ENCODE data around the gene CELSR3. TPM values are rescaled to one million over a fixed set of nuclear protein-coding genes. Genes with fewer than 3 reads are reported as not detected.

Gene CELSR3
- total RNA-seq, 1 experiment from 2014 or later = 24.9 TPM

GRCh38 chr3:48707157-48707556 lies 44.5 kb upstream of the CELSR3 start:
- no peak overlapping the region for H3K4me3 Mint-ChIP-seq (ENCODE audit: low read depth, unreplicated experiment)
- no peaks in the 10 kb centered on the region for H3K27me3 Mint-ChIP-seq (ENCODE audit: unreplicated experiment)
- CTCF ChIA-PET = interaction anchor here (1.1 kb wide), 1 partner anchor 10 kb away, joined by 3 read pairs; the partner anchor contains the start of gene IP6K2
- intact Hi-C loops (cut with micrococcal nuclease; ENCODE audit: unreplicated experiment) = no loop called here
- no peaks in the 10 kb centered on the region for H3K9me3 Mint-ChIP-seq (ENCODE audit: low read depth, unreplicated experiment)
- TF ChIP-seq CTCF (IDR thresholded peaks at IDR 0.05; ENCODE audit: unreplicated experiment) = no peak
- H3K27ac Mint-ChIP-seq (ENCODE audit: unreplicated experiment) = no peak overlapping the region
- no TSS peak for BruUV-seq (replicated peaks)
- H3K36me3 Mint-ChIP-seq (ENCODE audit: insufficient read depth, unreplicated experiment) = peaks cover 44% of the 10 kb centered on the region
- peaks cover 8% of the 10 kb centered on the region for H3K4me1 Mint-ChIP-seq (ENCODE audit: low read depth, unreplicated experiment)
- DNase-seq = no peak

- H3K9me3 Mint-ChIP-seq (ENCODE audit: low read depth, unreplicated experiment) = no peaks in the 10 kb centered on the region
- intact Hi-C loops (cut with micrococcal nuclease; ENCODE audit: unreplicated experiment) = no loop called here
- BruUV-seq (replicated peaks) = no TSS peak
- DNase-seq = no peak
- CTCF ChIA-PET = interaction anchor here (0.6 kb wide), 1 partner anchor 102 kb away, joined by 3 read pairs; no protein-coding TSS in a partner anchor
- H3K27me3 Mint-ChIP-seq (ENCODE audit: unreplicated experiment) = no peaks in the 10 kb centered on the region
- H3K27ac Mint-ChIP-seq (ENCODE audit: unreplicated experiment) = no peak overlapping the region
- no peak for TF ChIP-seq CTCF (IDR thresholded peaks at IDR 0.05; ENCODE audit: unreplicated experiment)
- H3K4me3 Mint-ChIP-seq (ENCODE audit: low read depth, unreplicated experiment) = no peak overlapping the region
- H3K36me3 Mint-ChIP-seq (ENCODE audit: insufficient read depth, unreplicated experiment) = peaks cover 46% of the 10 kb centered on the region
- peaks cover 10% of the 10 kb centered on the region for H3K4me1 Mint-ChIP-seq (ENCODE audit: low read depth, unreplicated experiment)
Measured at GRCh38 chr3:48702320-48702920, 39.7 kb upstream of the CELSR3 start.

GRCh38 chr3:48700731-48701405 lies 38.2 kb upstream of the CELSR3 start:
- H3K9me3 Mint-ChIP-seq (ENCODE audit: low read depth, unreplicated experiment) = no peaks in the 10 kb centered on the region
- H3K27ac Mint-ChIP-seq (ENCODE audit: unreplicated experiment) = no peak overlapping the region
- no peaks in the 10 kb centered on the region for H3K27me3 Mint-ChIP-seq (ENCODE audit: unreplicated experiment)
- DNase-seq = no peak
- no peak for TF ChIP-seq CTCF (IDR thresholded peaks at IDR 0.05; ENCODE audit: unreplicated experiment)
- intact Hi-C loops (cut with micrococcal nuclease; ENCODE audit: unreplicated experiment) = no loop called here
- CTCF ChIA-PET = no interaction called here
- H3K4me1 Mint-ChIP-seq (ENCODE audit: low read depth, unreplicated experiment) = peaks cover 10% of the 10 kb centered on the region
- no peak overlapping the region for H3K4me3 Mint-ChIP-seq (ENCODE audit: low read depth, unreplicated experiment)
- BruUV-seq (replicated peaks) = no TSS peak
- peaks cover 47% of the 10 kb centered on the region for H3K36me3 Mint-ChIP-seq (ENCODE audit: insufficient read depth, unreplicated experiment)

GRCh38 chr3:48698891-48699290 lies 36.2 kb upstream of the CELSR3 start:
- H3K4me3 Mint-ChIP-seq (ENCODE audit: low read depth, unreplicated experiment) = no peak overlapping the region
- CTCF ChIA-PET = no interaction called here
- no peaks in the 10 kb centered on the region for H3K27me3 Mint-ChIP-seq (ENCODE audit: unreplicated experiment)
- no peak overlapping the region for H3K27ac Mint-ChIP-seq (ENCODE audit: unreplicated experiment)
- intact Hi-C loops (cut with micrococcal nuclease; ENCODE audit: unreplicated experiment) = no loop called here
- TF ChIP-seq CTCF (IDR thresholded peaks at IDR 0.05; ENCODE audit: unreplicated experiment) = no peak
- peaks cover 49% of the 10 kb centered on the region for H3K36me3 Mint-ChIP-seq (ENCODE audit: insufficient read depth, unreplicated experiment)
- no peaks in the 10 kb centered on the region for H3K9me3 Mint-ChIP-seq (ENCODE audit: low read depth, unreplicated experiment)
- no peak for DNase-seq
- BruUV-seq (replicated peaks) = no TSS peak
- H3K4me1 Mint-ChIP-seq (ENCODE audit: low read depth, unreplicated experiment) = peaks cover 22% of the 10 kb centered on the region

Measured in Calu3 (cell line).